Stimulated activated CD4-positive, alpha-beta T cell treated with anti-CD3 and anti-CD28 coated beads, Interleukin-4, amount 100 ng/mL, for 48 hours (primary cell): Measurements from ENCODE around the gene TRPM3.
"Not testable (repeated sequence)": the region's sequence is repeated elsewhere in the genome, so short reads cannot be mapped to it uniquely, and the experiment has no call there.

Experiments used
- DNase-seq, 2 donors: peaks; one replicate each; pipeline ENCODE4 v3.0.0-alpha.2; 2020; ENCODE audit warnings: low read depth in 2 of 2

TRPM3 gene

DNA sequence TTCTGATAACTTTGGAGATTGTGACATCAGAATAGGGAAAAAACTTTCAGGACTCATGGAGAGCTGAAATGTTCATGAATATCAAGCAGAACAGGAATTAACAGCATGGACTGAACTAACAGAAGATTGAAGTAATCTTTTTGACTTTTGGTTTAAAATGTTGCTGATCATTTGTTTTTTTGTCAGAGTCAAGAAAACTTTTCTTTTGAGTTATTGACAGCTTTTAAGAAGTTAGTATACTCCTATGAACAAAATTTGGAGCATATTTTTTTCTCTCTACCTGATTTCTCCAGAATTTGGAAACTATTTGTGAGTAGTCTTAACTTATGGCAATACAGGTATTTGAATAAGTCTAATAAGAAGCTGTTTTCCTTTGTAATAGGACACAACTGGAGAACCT, 462.7 kb downstream of the TRPM3 start:
- DNase-seq: no peak

DNA sequence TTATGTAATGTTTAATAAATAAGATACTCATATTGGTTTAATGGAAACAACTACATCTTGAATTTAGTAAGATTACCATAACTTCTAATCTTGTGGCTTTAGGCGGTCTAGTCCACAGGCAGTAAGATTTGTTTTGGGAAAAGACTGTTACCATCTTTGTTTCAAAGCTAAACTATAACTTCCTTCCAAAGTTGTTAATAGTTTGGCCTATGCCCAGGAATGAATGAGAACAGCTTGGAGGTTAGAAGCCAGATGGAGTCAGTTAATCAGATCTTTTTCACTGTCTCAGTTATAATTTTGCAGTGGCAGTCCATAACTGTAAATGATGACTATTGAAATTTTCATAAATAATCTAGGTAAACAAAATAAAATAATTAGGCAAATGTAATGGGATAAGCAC, 465.1 kb downstream of the TRPM3 start:
- no peak for DNase-seq

DNA sequence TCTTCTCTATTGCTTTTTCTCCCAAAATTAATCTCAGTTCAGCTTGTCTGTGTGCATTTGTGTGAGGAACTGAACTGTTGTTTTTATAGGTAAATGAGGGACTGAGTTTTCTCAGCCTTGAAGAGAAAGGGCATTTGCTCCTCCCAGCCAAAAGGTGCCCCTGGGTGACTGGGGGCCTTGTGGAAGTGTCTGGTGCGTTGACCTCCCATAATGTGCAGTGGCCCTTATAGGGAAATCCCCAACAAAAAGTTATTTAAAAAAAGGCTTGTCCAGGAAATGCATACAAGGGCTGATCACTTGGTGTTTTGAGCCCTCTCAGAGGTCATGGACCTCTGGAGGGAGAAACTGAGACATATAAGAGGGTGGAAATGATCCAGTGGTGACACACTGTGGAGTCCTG, 467.3 kb downstream of the TRPM3 start:
- DNase-seq: no peak

DNA sequence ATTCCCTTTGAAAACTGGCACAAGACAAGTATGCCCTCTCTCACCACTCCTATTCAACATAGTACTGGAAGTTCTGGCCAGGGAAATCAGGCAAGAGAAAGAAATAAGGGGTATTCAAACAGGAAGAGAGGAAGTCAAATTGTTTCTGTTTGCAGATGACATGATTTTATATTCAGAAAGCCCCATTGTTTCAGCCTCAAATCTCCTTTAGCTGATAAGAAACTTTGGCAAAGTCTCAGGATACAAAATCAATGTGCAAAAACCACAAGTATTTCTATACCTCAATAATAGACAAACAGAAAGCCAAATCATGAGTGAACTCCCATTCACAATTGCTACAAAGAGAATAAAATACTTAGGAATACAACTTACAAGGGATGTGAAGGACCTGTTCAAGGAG, 476.8 kb downstream of the TRPM3 start:
- DNase-seq: not testable (repeated sequence)

DNA sequence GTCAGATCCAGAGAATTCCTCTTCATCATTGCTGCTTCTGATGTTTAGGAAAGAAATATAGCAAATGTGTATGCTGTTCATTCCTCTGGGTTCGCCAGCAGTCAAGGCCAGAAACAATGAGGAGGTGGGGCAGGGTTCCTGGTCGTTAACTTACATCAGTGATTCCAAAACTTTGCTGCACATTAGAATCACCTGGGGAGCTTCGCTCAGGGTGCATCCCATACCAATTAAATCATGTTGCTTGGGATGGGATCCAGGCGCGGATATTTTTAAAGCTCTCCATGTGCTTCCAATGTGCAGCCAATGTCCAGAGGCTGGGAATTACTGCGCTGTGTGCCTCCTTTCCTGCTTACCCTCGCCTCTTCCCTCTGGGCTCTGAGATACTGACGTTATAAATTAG, 479.1 kb downstream of the TRPM3 start:
- no peak for DNase-seq

DNA sequence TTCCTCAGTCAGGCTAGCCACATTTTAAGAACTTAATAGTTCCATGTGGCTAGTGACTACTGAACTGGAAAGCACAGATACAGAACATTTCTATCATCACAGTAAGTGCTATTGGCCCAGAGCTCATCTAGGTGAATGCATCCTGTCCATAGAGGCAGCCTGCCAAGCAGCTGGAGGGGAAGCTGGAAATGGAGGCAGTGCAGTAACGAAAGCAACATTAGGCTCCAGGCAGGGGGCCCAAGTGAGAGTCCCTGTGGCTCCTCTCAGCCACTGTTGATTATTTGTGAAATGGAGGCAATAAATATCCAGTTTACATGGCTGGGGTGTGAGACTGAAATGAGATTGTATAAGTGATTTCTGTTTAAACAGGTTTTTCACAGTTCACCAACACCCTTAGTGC, 479.8 kb downstream of the TRPM3 start:
- no peak for DNase-seq

DNA sequence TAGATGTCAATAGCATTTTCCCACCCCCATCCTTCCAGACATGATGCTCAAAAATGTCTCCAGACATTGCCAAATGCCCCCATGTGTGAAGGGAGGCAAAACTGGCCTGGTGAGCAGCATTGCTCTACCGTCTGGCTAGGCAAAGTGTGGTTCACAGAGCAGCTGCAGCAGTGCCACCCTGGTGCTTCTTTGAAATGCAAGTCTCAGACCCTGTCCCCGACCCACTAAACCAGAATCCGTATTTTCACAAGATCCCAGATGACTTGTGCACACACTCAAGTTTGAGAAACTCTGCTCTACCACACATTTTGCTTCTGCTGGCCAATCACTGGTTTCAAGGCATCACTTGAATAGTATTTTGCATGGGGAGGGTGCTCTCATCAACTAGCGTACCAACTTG, 480.4 kb downstream of the TRPM3 start:
- no peak for DNase-seq

DNA sequence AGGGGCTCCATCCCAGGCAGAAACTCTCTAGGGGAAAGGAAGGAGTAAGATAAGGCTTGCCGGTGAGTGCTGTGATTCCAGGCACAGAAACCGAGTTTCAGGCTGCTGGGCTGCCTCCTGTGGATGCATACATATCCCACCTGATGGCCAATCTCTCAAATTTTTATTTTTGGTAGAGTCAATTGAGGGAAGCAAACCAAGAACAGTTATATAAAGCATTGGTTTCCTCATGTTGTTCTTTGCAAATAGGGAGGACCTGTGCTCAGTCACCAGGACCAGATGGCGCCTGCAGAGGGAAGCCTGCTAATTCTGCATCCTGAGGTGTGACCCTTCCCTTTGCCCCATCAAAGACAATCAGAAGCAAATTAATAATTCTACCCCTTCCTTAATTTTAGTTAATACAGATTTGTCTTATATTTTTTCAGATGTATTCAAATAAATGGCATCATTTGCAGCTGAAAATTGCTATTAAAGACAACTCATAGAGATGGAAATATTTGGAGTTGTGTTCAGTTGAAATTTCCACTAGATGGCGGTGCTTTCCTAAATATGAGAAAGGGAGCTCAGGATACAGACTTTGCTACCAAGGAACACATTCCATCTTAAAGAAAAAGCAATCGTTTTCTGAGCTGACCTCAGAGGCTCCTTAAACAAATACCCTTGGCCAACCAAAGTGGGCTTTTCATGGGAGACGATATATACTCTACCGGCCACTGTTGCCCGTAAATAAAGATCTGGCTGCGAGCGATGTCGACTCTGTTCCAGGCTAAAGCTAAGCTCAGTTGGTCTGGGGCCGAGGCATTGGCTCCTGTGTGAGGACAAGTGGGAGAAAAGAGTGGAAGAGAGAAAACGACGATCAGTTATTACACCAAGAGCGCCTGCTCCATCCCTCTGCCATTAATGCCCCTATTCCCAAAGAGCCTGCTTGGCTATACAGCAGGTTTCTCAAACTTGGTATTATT, 481.3 kb downstream of the TRPM3 start:
- DNase-seq: no peak

DNA sequence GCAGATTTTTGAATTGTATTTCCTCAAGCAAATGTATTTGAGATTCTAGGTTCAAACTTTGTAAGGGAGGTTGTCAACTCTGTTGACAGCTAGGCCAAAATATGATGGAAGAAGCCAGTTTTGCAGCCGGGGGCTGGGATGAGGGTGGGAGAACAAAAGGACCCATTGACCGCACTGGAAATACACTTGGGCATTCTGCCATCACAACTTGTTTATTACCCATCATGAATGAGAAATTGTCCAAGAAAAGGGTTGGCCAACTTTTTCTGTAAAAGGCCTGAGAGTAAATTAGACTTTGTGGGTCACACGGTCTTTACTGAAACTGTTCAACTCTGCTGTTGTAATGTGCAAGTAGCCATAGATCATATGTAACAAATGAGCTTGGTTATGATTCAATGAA, 485.6 kb downstream of the TRPM3 start:
- no peak for DNase-seq

DNA sequence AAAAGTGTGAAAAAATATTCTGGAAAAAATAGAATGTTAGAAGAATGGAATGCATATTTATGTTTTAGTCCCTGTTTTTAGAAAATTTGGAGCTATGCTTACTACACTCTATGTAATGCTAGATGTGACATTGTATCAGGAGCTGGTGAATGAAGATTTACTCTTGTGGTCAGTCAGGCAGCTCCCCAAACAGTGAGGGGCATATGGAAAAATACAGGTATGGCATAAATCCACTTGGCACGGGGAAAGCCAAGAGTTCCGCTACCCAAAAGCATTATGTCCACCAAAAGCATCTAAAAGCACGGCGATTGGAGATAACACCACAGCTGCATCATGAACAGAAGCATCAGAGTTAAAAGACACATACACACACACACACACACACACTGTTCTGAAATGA, 486.7 kb downstream of the TRPM3 start:
- DNase-seq: no peak

DNA sequence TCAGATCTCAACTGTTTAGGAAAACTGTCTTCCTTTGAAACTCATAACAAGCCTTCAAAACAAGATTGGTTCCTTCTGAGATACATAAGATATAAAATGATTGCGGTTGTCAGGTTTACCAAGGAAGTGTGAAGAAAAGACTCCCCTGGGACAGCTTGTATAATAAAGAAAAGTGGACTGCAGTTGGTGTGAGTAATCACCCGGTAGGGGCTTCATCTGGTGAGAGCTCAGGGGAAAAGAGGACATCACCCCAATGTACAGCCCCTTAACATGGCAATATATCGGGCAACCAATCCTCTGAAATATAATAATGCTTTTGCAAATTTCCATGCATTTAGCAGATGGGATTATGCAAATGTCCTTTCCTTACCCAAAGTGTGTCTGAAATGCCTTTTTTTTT, 490.4 kb downstream of the TRPM3 start:
- DNase-seq: no peak

DNA sequence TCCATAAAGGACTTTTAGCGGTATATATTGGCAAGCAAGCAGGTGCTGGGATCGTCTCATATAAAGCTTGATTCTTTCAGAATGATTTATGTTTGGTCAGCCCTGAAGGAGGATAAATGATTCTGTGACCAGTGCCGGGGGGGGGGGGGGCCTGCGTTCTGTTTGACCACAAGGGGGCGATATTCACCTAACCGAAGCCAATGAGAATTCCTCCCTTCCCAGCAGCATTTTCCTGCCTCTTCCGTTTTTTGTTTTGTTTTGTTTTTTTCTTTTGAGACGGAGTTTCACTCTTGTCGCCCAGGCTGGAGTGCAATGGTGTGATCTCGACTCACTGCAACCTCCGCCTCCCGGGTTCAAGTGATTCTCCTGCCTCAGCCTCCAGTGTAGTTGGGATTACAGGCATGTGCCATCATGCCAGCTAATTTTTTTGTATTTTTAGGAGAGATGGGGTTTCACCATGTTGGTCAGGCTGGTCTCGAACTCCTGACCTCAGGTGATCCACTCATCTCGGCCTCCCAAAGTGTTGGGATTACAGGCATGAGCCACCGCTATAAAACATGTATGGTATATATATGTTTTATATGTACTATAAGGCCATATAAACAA, 492.2 kb downstream of the TRPM3 start:
- not testable (repeated sequence) for DNase-seq

DNA sequence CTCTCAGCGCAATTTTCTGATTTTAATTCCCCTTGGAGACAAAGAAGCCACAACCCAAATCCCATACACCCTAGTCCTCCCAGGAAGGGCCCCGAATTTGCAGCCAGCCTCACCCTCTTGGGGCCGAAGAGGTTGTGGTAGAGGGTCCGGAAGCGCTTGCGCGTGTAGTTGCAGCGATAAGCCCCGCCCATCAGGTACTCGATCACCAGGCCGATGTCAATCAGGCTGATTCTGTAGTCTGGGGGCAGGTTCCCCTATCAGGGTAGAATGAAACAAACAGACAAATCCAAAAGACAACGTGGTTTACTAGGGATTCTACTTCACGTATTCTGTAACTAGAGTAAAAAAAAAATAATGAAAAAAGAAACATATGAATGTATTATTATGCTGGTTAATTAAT, 496.3 kb downstream of the TRPM3 start:
- DNase-seq: no peak

DNA sequence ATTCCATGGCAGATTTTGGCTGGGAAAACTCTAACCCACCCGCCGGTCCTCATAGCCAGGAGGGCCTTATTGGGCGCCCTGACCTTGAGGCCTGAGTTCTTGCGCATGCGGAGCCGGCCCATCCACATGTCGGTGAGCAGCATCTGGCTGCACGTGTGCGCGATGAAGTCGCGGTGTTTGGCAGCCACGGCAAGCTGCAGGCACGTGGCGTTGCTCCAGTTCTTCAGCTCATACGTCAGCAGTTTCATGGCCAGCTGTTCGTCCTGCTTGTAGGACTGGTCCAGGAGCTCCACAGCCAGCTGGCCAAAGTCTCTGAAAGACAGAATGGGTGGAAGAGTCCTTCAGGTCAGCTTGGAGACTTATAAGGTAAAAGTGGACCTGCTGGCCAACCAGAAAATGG, 502.6 kb downstream of the TRPM3 start:
- no peak for DNase-seq

DNA sequence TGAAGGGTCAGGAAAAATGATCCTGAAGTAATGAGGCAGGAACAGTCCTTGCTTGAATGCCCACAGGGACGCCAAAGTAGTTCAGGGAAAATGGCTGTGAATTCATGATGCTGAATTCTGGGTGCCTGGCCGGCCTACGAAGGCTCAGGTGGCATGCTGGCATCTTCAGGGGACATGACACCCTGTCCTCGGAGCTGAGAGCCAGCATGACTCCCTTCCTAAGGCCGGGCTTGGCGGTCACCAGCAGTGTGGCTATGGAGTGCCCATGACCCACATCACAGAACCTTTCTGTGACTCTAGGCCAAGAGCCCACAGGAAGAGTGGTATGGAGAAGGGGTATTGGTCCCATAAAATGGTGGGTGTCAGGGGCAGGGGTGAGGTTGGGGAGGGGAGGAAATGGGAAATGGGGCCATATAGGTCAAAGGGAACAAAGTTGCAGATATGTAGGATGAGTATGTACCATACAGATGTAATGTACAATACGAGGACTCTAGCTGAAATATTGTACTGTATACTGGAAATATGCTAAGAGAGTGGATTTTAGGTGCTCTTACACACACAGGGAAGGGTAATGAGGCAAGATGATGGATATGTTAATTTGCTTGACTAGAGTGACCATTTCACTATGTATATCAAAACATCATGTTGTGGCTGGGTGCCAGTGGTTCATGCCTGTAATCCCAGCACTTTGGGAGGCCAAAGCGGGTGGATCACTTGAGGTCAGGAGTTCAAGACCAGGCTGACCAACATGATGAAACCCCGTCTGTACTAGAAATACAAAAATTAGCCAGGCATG, 504.2 kb downstream of the TRPM3 start:
- DNase-seq: no peak

DNA sequence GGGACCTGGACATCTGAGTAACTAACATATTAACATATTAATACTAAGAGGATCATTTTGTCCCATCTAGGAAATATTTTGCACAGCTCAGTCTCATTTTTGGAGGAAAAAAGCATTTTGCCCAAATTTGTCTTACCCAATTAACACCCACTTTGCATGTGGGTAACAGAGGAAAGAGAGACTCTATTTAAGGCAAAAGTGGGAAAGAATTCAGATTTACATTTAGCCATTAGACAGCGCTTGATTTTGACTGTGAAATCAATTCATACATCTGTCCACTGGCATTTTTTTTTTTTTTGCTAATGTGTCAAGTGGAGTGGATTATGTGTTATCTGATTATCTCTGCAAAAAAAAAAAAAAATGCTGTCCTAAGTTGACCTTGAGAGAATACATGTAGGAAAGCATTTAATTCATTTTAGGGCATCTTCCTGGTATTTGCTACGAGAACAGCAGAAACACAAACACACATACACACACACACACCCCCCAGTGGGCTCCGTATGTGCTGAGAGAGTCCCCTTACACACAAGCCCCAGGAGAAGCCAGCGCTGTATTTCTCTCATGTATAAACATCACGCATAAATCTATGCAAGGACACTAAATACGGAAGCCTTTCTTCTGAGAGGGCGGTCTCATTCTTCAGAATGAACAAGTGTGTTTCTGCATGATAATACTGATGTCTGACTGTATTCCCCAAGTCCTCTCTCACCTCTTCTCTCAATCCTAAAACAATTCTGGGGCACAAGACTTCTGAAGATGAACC, 505.0 kb downstream of the TRPM3 start:
- DNase-seq: no peak

DNA sequence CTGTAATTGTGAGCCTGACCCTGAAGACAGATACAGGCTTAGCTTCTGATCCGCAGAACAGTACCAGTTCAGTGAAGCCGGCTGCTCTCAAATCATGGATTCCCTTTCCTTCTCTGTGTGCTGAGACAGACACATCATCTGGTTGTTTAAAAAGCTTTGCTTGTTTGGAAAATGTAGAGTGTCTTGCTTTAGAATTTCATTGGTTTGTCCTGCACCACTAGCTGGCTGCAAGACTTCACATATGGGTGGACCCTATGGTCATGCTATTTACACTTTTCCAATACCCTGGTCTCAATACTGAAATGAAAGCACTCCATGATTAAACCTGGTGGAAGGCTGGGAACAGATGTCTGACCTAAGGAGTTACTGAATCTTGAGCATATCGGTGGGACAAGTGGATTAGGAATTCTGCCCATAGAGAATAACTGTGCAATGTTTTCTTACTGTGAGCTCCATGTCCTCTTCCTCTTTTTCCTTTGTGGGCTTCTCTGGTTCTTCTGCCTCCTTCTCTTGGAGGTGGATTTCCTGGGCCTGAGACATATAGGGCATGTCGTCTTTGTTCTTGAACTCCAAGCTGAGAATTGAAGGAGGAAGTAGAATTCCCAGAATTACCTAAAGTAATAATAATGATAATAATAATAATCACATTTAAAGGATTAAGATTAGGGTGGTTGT, 505.8 kb downstream of the TRPM3 start:
- DNase-seq: no peak

DNA sequence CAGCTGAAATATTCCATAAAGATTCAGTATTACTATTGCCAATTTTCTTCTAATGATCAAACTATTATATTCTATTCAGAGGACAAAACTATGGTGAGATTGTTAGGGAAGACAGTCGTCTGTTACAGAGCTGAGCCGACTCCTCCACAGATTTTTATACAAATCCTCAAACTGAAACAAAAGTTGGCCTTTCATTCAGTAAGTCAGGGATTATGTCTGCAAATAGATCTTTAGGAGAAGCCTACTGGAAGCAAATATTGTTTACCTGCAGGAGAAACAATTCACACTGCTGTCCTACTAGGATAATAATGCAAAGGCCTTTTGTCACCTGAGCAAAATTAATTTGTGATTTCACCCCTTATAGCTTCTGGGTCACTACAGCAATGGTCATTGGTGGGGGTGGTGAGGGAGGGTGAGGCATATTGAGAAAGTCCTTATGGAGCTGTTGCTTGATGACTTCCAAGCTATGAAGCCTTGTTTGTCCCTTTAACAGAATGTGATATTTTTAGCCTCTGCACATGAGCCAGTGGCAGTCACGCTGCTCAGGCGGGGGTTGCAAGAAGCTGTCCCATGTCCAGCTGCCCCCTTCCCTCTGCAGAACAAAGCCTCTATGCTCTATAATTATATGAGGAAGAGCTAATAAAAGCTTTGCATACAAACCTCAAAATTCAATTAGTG, 506.5 kb downstream of the TRPM3 start:
- no peak for DNase-seq

DNA sequence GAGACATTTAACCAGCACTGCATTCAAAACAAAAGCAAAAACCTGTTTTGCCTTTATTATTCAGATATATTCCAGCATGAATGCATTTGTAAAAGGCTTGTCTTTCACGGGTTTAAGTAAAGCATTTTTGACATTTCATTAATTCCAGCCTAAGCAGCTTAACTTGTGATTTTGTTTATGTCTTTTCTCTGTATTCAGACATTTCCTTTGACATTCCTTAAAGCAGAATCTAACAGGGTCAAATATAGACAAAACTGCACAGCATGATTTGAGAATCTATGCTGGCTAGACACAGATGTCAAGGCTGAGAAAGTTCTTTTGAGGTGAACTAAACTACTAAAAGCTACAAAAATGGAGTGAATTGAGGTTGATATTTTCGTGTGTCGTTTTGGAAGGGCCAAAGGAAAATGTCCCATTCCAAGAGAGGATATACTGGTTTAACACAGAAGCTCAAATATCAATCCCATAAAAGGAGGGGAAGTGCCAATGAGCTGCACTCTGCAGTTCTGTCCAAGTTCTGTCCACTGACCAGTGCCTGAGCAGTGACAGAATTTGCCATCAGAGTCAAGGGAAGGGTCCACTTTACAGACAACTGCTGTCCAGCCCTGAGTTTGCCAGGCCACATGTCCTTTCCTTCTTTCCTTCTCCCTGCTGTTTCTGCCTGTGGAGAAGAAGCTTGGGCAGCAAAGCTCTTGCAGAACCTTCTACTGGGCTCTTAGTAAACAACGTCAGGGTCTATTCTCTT, 508.2 kb downstream of the TRPM3 start:
- no peak for DNase-seq

DNA sequence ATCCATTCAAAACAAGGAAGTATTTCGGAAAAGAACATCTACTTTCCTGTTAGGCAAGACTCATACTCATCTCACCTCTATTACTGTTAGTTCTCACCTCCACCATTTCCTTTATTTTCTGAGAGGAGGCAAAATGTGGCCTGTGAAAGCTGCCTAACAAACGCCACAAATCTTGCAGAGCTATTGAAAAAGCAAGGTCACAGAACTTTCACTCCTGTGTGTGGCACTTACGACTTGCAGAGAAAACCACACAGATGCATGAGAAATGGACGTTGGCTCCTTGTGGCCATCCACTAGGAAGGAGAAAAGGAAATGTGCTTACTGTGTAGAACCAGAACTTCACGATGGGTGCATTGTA, 511.2 kb downstream of the TRPM3 start:
- DNase-seq: no peak
